ENCODE measurements around the gene RPE65. TPM values are rescaled to one million over a fixed set of nuclear protein-coding genes. Genes with fewer than 3 reads are reported as not detected.

The RPE65 gene
- total and polyA plus RNA-seq, 2 of the 8 experiments (the other 6 are each of a cell fraction or from before 2014, with no cell fraction given): not detected

- no peak overlapping the region for H4K8ac ChIP-seq (ENCODE audit: extremely low read depth, insufficient read depth, low read length)
- no peak overlapping the region for H2BK120ac ChIP-seq (replicated peaks; ENCODE audit: low read depth, low read length)
- H2BK15ac ChIP-seq (ENCODE audit: low read length): no peak overlapping the region
- no peak overlapping the region for H3K23ac ChIP-seq (ENCODE audit: insufficient read length)
- H3K4me1 ChIP-seq (replicated peaks in 1 of 4; ENCODE audit: control insufficient read depth in 3 of 4, insufficient read depth in 4 of 4, low read length in 3 of 4): peaks cover 0 to 3% (median 0%) of the 10 kb centered on the region in 4 experiments; a peak in 1 of 7 replicates
- no peaks in the 10 kb centered on the region for H3K9me3 ChIP-seq (ENCODE audit: insufficient read depth in 2 of 2, low read depth in 1 of 2, low read length in 1 of 2)
- H2BK12ac ChIP-seq (ENCODE audit: low read depth, low read length): no peak overlapping the region
- no peak overlapping the region for H4K5ac ChIP-seq (ENCODE audit: insufficient read length, low read depth, low read length)
- H3K79me2 ChIP-seq (ENCODE audit: control insufficient read depth in 1 of 2, insufficient read depth in 2 of 2, low read length in 2 of 2): no peaks in the 10 kb centered on the region
- no peaks in the 10 kb centered on the region for H3K36me3 ChIP-seq (ENCODE audit: control insufficient read depth in 2 of 4, insufficient read depth in 4 of 4, low read length in 3 of 4)
- no peak overlapping the region for H3K4me2 ChIP-seq (ENCODE audit: insufficient read depth in 1 of 2, low read depth in 2 of 2, low read length in 2 of 2)
- H3K4me3 ChIP-seq (ENCODE audit: extremely low read depth in 1 of 4, insufficient read depth in 2 of 4, low read depth in 3 of 4, low read length in 4 of 4): no peak overlapping the region
- POLR2A ChIA-PET (ENCODE audit: partially characterized antibody): no interaction called here
- 81 to 100% methylated on average over 1 to 2 of the region's 2 CpGs for WGBS, 2 experiments (ENCODE audit: extremely low coverage in 1 of 2, insufficient coverage in 1 of 2, insufficient read length in 1 of 2, insufficient replicate concordance in 2 of 2, low coverage in 1 of 2, low lambda C conversion rate in 2 of 2, missing lambda C conversion rate in 1 of 2)
- H3K4ac ChIP-seq (replicated peaks; ENCODE audit: insufficient read length, low read depth, low read length): no peak overlapping the region
- DNase-seq (ENCODE audit: low read depth in 1 of 2, low spot score in 2 of 2) (no peak), FAIRE-seq (no peak)
- no peaks in the 10 kb centered on the region for H3K79me1 ChIP-seq (ENCODE audit: low read depth, low read length)
- H2AK5ac ChIP-seq (ENCODE audit: low read depth, low read length): no peak overlapping the region
- no peak overlapping the region for H3K27ac ChIP-seq (ENCODE audit: low read depth, low read length)
- CTCF ChIA-PET (ENCODE audit: partially characterized antibody): interaction anchor here (1.2 to 1.9 kb wide), 3 partner anchors 9 to 316 kb away, joined by 3 to 13 read pairs (median 6); no protein-coding TSS in a partner anchor
- H2BK5ac ChIP-seq (ENCODE audit: low read depth, low read length): no peak overlapping the region
- H3K9ac ChIP-seq (replicated peaks in 1 of 4; ENCODE audit: extremely low read depth in 1 of 4, low read depth in 3 of 4, low read length in 3 of 4): no peak overlapping the region
- H4K91ac ChIP-seq (replicated peaks; ENCODE audit: insufficient read length, low read length): no peak overlapping the region
- H3K27me3 ChIP-seq (replicated peaks in 1 of 4; ENCODE audit: control insufficient read depth in 3 of 4, extremely low read depth in 1 of 4, insufficient read depth in 3 of 4, low read length in 3 of 4): no peaks in the 10 kb centered on the region
- H3K23me2 ChIP-seq (ENCODE audit: low read depth, low read length): no peaks in the 10 kb centered on the region; the same call in 1 of the 2 replicates
- H3K56ac ChIP-seq (replicated peaks; ENCODE audit: insufficient read length, low read depth, low read length): no peak overlapping the region
- no peak overlapping the region for H2BK20ac ChIP-seq (ENCODE audit: low read length)
- H2AFZ ChIP-seq (ENCODE audit: low read length): no peak overlapping the region
- H3K18ac ChIP-seq (ENCODE audit: extremely low read depth, low read length): no peak overlapping the region
- no peak overlapping the region for H3K14ac ChIP-seq (ENCODE audit: insufficient read length)
- H4K20me1 ChIP-seq (replicated peaks in 1 of 2; ENCODE audit: control insufficient read depth in 1 of 2, insufficient read depth in 2 of 2, low read length in 2 of 2): no peaks in the 10 kb centered on the region
- TF ChIP-seq SAP30 (IDR thresholded peaks at IDR 0.05; ENCODE audit: insufficient read depth, insufficient replicate concordance, low read length) (no peak), TBP (IDR thresholded peaks at IDR 0.05; ENCODE audit: low read depth, low read length) (no peak), SP2 (IDR thresholded peaks at IDR 0.05; ENCODE audit: low read length) (no peak), FOSL1 (IDR thresholded peaks at IDR 0.05; ENCODE audit: insufficient read depth, low read depth, low read length) (no peak), POLR2A (IDR thresholded peaks at IDR 0.05; ENCODE audit: control extremely low read depth in 1 of 2, low read depth in 2 of 2, low read length in 2 of 2) (no peak), KDM1A (IDR thresholded peaks at IDR 0.05; ENCODE audit: borderline replicate concordance, low read length) (no peak), CBX5 (IDR thresholded peaks at IDR 0.05; ENCODE audit: low read depth, low read length) (no peak), BRCA1 (IDR thresholded peaks at IDR 0.05; ENCODE audit: low read depth, low read length) (no peak), EGR1 (IDR thresholded peaks at IDR 0.05; ENCODE audit: borderline replicate concordance, low read depth, low read length) (no peak), RAD21 (IDR thresholded peaks at IDR 0.05 in 1 of 2, conservative IDR thresholded peaks at IDR 0.05 in 1 of 2; ENCODE audit: low read depth in 2 of 2, low read length in 2 of 2) (no peak), SIX5 (IDR thresholded peaks at IDR 0.05; ENCODE audit: low read depth, low read length) (no peak), TAF7 (optimal IDR thresholded peaks at IDR 0.05; ENCODE audit: borderline replicate concordance, low read depth, low read length) (no peak), ASH2L (IDR thresholded peaks at IDR 0.05; ENCODE audit: low read length) (no peak), YY1 (IDR thresholded peaks at IDR 0.05; ENCODE audit: low read depth, low read length) (no peak), POLR2AphosphoS5 (IDR thresholded peaks at IDR 0.05; ENCODE audit: low read depth, low read length) (no peak), CBX8 (IDR thresholded peaks at IDR 0.05; ENCODE audit: borderline replicate concordance, low read depth, low read length) (no peak)
Observed at GRCh38 chr1:68433395-68433794, 16.4 kb downstream of the RPE65 start.

All from H1 (cell line).